ENCODE results near the gene BNIP1.
"Not testable (repeated sequence)": the region's sequence is repeated elsewhere in the genome, so short reads cannot be mapped to it uniquely, and the experiment has no call there.

Gene BNIP1

GRCh38 chr5:173144200-173145176 lies at the start of gene BNIP1:
TSS of gene BNIP1 (plus strand) at chr5:173144531. CDS start at chr5:173144546, 15 bp downstream.
- peak; percentile 94 for DNase-seq

- DNase-seq: no peak
These were observed 45.5 kb upstream of the BNIP1 start for GRCh38 chr5:173098787-173099186.

GRCh38 chr5:173099461-173099860 lies 44.9 kb upstream of the BNIP1 start:
- DNase-seq: no peak

GRCh38 chr5:173101245-173101644 lies 43.1 kb upstream of the BNIP1 start:
- no peak for DNase-seq

- DNase-seq: no peak
These were observed 40.9 kb upstream of the BNIP1 start for GRCh38 chr5:173103411-173103810.

GRCh38 chr5:173108914-173109313 lies 35.4 kb upstream of the BNIP1 start:
- DNase-seq: no peak

GRCh38 chr5:173114536-173114935 lies 29.8 kb upstream of the BNIP1 start:
- DNase-seq: no peak

GRCh38 chr5:173119719-173120118 lies 24.6 kb upstream of the BNIP1 start:
- no peak for DNase-seq

GRCh38 chr5:173123416-173123815 lies 20.9 kb upstream of the BNIP1 start:
- peak; percentile 4 for DNase-seq

GRCh38 chr5:173132166-173132565 lies 12.2 kb upstream of the BNIP1 start:
- DNase-seq: not testable (repeated sequence)

- peak; percentile 20 for DNase-seq
These were observed 5.6 kb upstream of the BNIP1 start for GRCh38 chr5:173138707-173139106.

- DNase-seq: no peak
These were observed 4.7 kb upstream of the BNIP1 start for GRCh38 chr5:173139631-173140030.

GRCh38 chr5:173140769-173141168 lies 3.6 kb upstream of the BNIP1 start:
- DNase-seq: no peak

GRCh38 chr5:173143567-173143966 lies 764 bp upstream of the BNIP1 start:
- no peak for DNase-seq

- no peak for DNase-seq
These were observed 4.0 kb downstream of the BNIP1 start for GRCh38 chr5:173148354-173148753.

GRCh38 chr5:173152547-173152946 lies 8.2 kb downstream of the BNIP1 start:
- DNase-seq: no peak

GRCh38 chr5:173153842-173154241 lies 9.5 kb downstream of the BNIP1 start:
- DNase-seq: no peak

GRCh38 chr5:173154619-173155018 lies 10.3 kb downstream of the BNIP1 start:
- DNase-seq: not testable (repeated sequence)

GRCh38 chr5:173155912-173156311 lies 11.6 kb downstream of the BNIP1 start:
- no peak for DNase-seq

GRCh38 chr5:173158366-173158765 lies 14.0 kb downstream of the BNIP1 start:
- DNase-seq: no peak

- no peak for DNase-seq
These were observed 14.9 kb downstream of the BNIP1 start for GRCh38 chr5:173159256-173159655.

GRCh38 chr5:173161148-173161547 lies 16.8 kb downstream of the BNIP1 start:
- DNase-seq: no peak

- peak; percentile 19 for DNase-seq
These were observed 18.9 kb downstream of the BNIP1 start for GRCh38 chr5:173163219-173163618.

- no peak for DNase-seq
These were observed 21.1 kb downstream of the BNIP1 start for GRCh38 chr5:173165177-173166016.

Measured in fibroblast of skin of right quadriceps (primary cell).